HG03520 (cell line): Measurements from ENCODE around the gene TAP1.

Source experiments
- ATAC-seq: cut with Tn5 transposase; IDR thresholded peaks from one replicate; pipeline ENCODE4 v1.9.1; 2021; ENCODE audit warnings: mild to moderate bottlenecking, moderate library complexity; ENCODE audit not compliant: unreplicated experiment

Gene TAP1

GRCh38 chr6:32862725-32863124 lies 9.2 kb upstream of the TAP1 start:
- ATAC-seq, result no peak

- ATAC-seq, result no peak
These were observed 7.2 kb upstream of the TAP1 start for GRCh38 chr6:32860674-32861073.

DNA sequence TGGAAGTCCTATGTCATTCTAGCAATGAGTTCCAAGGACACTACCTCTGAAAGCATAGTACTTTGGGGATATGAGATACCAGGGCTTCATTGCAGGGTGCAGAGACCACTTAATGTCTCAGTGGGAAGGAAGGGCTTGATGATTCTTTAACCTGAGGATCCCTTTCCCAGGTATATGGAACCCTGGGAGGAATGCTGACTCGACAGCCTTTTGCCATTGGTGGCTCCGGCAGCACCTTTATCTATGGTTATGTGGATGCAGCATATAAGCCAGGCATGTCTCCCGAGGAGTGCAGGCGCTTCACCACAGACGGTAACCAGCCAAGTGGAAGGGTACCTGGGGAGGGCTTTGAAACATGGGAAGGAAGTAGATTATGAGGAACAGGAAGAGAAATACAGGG lies 4.7 kb upstream of the TAP1 start:
- no peak for ATAC-seq

DNA sequence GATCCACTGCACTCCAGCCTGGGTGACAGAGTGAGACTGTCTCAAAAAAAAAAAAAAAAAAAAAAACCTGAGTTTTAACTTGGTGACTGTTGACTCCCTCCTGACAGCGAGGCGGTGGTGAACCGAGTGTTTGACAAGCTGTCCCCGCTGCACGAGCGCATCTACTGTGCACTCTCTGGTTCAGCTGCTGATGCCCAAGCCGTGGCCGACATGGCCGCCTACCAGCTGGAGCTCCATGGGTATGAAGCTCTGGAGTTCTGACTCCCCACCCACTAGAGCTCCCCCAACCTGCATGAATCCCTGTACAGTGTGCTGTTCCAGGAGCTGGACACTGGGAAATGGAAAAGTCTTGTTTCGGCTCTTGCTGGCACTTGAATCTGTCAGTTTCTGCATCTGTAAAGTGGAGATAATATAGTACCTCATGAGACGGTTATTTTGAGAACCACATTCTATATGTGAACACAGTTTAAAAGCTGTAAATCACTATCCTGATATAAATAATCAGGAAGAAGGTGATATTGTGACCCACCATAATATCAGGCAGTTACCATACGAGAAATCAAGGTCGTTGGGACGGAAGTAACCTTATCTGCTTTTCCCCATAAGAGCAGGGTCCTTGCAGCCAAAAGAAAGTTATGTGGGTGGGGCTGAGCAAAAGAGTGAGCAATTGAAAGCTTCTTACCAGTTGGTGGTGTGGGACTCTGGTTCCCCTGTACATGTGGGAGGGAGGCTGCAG lies 3.8 kb upstream of the TAP1 start:
- ATAC-seq, result no peak

DNA sequence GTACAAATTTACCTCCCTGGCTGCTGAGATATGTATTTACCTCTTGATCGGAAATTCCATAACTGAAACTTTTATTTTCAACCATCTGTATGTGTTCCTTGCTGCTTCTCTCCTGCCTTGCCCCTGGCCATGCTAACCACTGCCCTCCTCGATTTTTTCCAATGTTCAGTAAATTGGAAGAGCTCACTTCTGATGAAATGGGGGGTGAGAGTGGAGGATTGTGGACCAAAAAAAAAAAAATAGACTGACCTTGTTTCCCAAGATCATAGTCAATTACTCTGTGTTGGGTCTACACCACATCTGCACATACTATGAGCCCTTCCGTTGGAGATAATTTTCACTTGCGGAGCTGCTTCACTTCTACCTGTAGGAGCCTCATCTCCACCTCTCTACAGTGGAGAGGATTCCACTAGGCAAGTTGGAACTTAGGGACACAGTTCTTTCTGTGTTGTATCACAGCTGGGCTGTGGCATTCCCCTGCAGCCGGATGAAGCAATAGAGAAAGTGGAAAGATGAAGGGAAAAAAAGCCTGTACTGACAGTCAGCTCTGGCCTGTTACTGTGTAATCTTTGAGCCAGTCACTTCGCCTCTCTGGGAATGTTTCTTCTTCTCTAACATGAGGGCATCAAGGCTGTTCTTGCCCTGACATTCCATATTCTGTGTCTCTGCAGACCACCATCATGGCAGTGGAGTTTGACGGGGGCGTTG lies 2.1 kb upstream of the TAP1 start:
- ATAC-seq, result no peak

- peak; percentile 12 for ATAC-seq
These were observed 1.1 kb upstream of the TAP1 start for GRCh38 chr6:32854376-32855178.

- peak; percentile 7 for ATAC-seq
These were observed 512 bp downstream of the TAP1 start for GRCh38 chr6:32852844-32853540.

DNA sequence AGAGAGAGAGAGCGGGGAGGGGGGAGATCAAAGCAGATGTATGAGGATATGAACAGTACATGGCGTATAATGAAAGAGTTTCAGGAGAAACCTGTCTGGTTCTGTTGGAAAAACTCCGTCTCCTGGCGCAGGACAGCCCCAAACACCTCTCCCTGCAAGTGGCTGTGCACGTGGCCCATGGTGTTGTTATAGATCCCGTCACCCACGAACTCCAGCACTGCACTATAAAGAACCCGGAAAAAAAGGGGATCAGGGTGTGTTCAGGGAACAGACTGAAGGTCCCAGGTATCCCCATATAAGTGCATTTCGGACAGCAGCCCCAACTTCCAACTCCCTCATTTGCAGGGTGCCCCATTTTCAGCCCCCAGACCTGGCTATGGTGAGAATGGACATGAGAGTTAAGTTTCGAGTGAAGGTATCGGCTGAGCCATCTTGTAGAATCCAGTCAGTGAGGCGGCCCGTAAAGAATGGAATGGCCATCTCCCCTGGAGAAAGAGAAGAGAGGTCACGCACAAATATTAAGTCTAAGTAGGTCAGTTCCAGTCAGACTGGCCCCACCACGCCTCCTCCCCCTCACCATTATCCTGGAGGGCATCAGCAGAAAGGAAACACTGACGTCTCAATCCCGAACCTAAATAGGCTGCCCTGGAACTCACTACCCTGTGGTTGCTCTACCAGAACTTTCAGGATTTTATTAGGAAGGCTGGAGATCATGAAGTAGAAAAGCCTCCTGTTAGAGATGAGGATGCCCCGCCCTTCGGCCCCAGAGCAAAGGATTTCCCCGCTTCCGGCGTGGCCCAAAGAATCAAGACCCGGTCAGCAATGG lies 1.3 kb downstream of the TAP1 start:
- ATAC-seq, result no peak

DNA sequence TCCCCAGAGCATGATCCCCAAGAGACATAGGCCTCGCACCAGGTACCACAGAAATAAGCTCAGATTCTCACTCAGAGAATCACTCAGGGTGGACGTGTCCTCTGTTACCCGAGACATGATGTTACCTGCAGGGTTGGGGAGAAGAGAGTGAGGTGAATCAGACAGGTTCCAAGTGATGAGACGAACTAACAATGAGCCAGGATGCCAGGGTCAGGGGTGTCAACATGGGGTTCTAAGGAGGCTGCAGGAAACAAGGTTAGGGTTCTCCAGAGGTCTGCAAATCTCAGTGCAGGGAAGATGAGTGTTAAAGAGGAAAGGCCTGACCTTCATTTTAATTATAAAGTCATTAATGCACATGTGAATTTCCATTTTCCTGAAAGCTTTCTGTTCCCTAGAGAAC lies 2.5 kb downstream of the TAP1 start:
- ATAC-seq, result no peak

DNA sequence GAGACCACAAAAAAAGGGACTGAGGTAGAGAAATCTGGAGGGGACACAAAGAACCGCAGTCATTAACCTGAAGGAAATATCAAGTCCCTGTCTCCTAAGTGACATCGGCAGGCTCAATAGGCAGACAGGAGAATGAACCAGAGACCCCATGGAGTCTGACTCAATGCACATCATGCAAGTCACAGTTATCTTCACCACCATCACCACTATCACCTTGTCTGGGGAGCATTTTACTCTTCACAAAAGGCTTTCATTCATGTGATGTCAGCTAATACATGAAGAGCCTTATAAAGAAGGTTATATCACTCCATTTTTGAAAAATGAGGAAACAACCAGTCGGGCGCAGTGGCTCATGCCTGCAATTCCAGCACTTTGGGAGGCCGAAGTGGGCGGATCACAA lies 4.4 kb downstream of the TAP1 start:
- ATAC-seq, result no peak

DNA sequence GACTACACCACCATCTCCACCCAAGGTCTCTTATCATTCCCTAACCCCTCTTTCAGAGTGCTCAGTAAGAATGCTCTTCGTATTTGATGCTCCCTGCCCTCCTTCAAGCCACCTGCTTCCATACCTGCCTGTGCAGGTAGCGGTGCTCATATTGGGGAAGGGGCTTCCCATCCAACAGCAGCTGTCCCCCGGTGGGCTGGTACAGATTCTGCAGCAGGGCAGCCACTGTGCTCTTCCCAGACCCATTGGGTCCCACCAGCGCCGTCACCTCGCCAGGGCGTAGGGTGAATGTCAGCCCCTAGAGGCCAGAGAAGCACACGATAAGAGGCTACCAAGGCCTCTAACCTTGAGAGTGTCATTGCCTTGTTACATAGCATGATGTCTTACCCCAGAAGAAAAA lies 5.7 kb downstream of the TAP1 start:
- ATAC-seq, result no peak

DNA sequence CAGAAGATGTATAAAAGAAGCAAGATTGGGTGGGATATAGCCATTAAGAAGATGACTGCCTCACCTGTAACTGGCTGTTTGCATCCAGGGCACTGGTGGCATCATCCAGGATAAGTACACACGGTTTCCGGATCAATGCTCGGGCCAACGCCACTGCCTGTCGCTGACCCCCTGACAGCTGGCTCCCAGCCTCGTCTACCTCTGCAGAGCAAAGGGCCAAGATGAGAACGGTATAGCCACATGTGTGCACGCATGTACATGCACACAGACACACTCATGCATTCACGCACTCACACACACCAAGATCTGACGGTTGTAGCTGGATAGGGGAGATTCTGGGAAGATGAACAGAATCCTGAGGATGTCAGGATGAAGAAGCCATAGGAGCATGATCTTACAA lies 6.5 kb downstream of the TAP1 start:
- ATAC-seq, result no peak

- no peak for ATAC-seq
These were observed 8.1 kb downstream of the TAP1 start for GRCh38 chr6:32845384-32845884.

DNA sequence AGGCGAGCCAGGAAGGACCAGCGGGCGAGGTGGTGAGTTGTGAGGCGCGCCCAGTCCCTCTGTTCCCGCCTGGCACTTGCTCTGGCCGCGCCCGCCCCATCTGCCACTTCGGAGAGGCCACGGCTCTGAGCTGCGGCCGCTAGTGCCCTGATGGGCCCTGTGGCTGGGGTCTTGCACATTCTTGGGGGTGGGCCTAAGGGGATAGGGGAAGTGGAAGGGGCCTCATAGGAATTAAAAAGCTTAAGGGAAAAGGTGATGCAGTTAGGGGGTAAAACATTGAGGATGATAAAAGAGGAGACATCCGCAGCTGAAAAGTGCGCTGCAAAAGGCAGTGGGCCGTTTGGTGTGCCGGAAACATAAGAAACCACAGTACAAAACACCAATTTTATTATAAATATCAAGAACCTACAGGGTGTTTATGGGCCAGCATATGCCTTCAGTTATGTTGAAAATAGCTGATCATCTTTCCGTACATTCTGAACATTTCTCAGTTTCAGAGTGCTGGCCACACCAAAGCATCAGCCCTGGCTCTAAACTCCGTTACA lies 8.6 kb downstream of the TAP1 start:
- ATAC-seq, result no peak

GRCh38 chr6:32843979-32844838 lies 9.3 kb downstream of the TAP1 start, which contains the start of gene PSMB8:
TSS of gene PSMB8 (minus strand) at chr6:32844047. CDS start at chr6:32843996, 51 bp downstream.
- ATAC-seq, result peak; percentile 61

GRCh38 chr6:32843331-32843978 lies 10.0 kb downstream of the TAP1 start:
- ATAC-seq, result no peak

GRCh38 chr6:32842690-32843089 lies 10.8 kb downstream of the TAP1 start:
- no peak for ATAC-seq

- ATAC-seq, result no peak
These were observed 11.4 kb downstream of the TAP1 start for GRCh38 chr6:32842021-32842650.
